NOMO-1 treated with DMSO at 0.1 percent for 48 hours (cell line): ENCODE measurements around the gene TLE3.

Experiments
- DNase-seq: peaks from one replicate; lab custom pipeline; 2025; ENCODE audit not compliant: unreplicated experiment; lab: John Stamatoyannopoulos, UW

Gene TLE3

GRCh38 chr15:70050441-70050840, 47.3 kb downstream of the TLE3 start:
- DNase-seq = no peak

- DNase-seq = no peak
Measured at GRCh38 chr15:70049701-70050301, 47.9 kb downstream of the TLE3 start.

GRCh38 chr15:70048578-70049514, 48.9 kb downstream of the TLE3 start:
- no peak for DNase-seq

GRCh38 chr15:70048198-70048565, 49.5 kb downstream of the TLE3 start:
- no peak for DNase-seq

GRCh38 chr15:70047386-70048197, 50.1 kb downstream of the TLE3 start:
- no peak for DNase-seq

GRCh38 chr15:70046679-70047369, 50.9 kb downstream of the TLE3 start:
- DNase-seq = no peak

- DNase-seq = no peak
Measured at GRCh38 chr15:70045045-70045444, 52.7 kb downstream of the TLE3 start.

GRCh38 chr15:70044168-70044567, 53.5 kb downstream of the TLE3 start:
- DNase-seq = no peak

GRCh38 chr15:70043590-70043989, 54.1 kb downstream of the TLE3 start:
- no peak for DNase-seq

GRCh38 chr15:70042553-70043214, 55.0 kb downstream of the TLE3 start:
- DNase-seq = no peak

- no peak for DNase-seq
Measured at GRCh38 chr15:70039917-70040316, 57.8 kb downstream of the TLE3 start.

- DNase-seq = no peak
Measured at GRCh38 chr15:70038730-70039392, 58.9 kb downstream of the TLE3 start.

GRCh38 chr15:70037292-70037640, 60.5 kb downstream of the TLE3 start:
- DNase-seq = no peak

GRCh38 chr15:70036585-70037291, 61.0 kb downstream of the TLE3 start:
- no peak for DNase-seq

GRCh38 chr15:70035719-70036077, 62.0 kb downstream of the TLE3 start:
- peak; percentile 70 for DNase-seq

- no peak for DNase-seq
Measured at GRCh38 chr15:70035051-70035718, 62.5 kb downstream of the TLE3 start.

- no peak for DNase-seq
Measured at GRCh38 chr15:70034596-70034995, 63.1 kb downstream of the TLE3 start.

- DNase-seq = no peak
Measured at GRCh38 chr15:70034141-70034540, 63.6 kb downstream of the TLE3 start.

GRCh38 chr15:70033529-70034140, 64.1 kb downstream of the TLE3 start:
- DNase-seq = no peak
